HEK293 (cell line): Measurements from ENCODE around the gene STRC.
"Not testable (repeated sequence)": the region's sequence is repeated elsewhere in the genome, so short reads cannot be mapped to it uniquely, and the experiment has no call there.

ENCODE experiments used
- CTCF ChIP-seq: fragments of 450-650 bp; formaldehyde crosslinking; IDR thresholded peaks from 2 replicates; pipeline ENCODE4 v1.5.1; 2016; ENCODE audit warnings: missing biosample characterization, missing genetic modification characterization
- ZBTB1 ChIP-seq: fragments of 450-650 bp; formaldehyde crosslinking; IDR thresholded peaks from 2 replicates; pipeline ENCODE4 v1.5.1; 2016; ENCODE audit warnings: missing biosample characterization, missing genetic modification characterization
- ZNF138 ChIP-seq: fragments of 450-650 bp; formaldehyde crosslinking; IDR thresholded peaks from 2 replicates; pipeline ENCODE4 v1.5.1; 2016; ENCODE audit warnings: missing biosample characterization, missing genetic modification characterization, borderline replicate concordance
- ZSCAN16 ChIP-seq: fragments of 450-650 bp; formaldehyde crosslinking; IDR thresholded peaks from 2 replicates; pipeline ENCODE4 v1.5.1; 2016; ENCODE audit warnings: missing biosample characterization, missing genetic modification characterization
- TF ChIP-seq, protein P1 (sequence below): fragments of 450-650 bp; formaldehyde crosslinking; IDR thresholded peaks from 2 replicates; pipeline ENCODE4 v1.5.1; 2016; ENCODE audit warnings: missing biosample characterization, missing genetic modification characterization, low read depth

DNA sequence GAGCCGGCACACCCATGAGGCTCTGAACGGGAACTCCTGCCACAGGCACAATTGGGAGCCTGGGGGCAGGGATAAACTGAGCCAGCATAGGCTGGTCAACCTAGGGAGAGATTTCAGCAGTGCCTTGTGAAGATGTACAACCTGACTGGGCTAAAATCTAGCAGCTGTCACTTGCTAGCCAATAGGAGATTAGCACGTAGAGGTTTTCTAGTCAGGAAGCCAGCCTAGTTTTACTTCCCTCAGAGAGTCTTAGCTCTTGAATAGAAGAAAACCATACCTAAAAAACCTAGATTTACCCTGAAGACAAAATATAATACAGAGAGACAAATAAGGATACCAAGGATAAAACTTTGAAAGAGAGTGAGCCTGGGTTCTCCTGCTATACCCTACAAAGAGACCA lies 55.8 kb downstream of the STRC start:
- TF ChIP-seq CTCF, ZSCAN16, ZBTB1, ZNF138 (tag by site-specific recombination): not testable (repeated sequence)
- TF ChIP-seq, protein P1, sequence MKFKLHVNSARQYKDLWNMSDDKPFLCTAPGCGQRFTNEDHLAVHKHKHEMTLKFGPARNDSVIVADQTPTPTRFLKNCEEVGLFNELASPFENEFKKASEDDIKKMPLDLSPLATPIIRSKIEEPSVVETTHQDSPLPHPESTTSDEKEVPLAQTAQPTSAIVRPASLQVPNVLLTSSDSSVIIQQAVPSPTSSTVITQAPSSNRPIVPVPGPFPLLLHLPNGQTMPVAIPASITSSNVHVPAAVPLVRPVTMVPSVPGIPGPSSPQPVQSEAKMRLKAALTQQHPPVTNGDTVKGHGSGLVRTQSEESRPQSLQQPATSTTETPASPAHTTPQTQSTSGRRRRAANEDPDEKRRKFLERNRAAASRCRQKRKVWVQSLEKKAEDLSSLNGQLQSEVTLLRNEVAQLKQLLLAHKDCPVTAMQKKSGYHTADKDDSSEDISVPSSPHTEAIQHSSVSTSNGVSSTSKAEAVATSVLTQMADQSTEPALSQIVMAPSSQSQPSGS (tag by site-specific recombination) = not testable (repeated sequence)
